HG03039 (cell line): ENCODE results near the gene KRT79.

ENCODE experiments used
- ATAC-seq: cut with Tn5 transposase; IDR thresholded peaks from one replicate; pipeline ENCODE4 v1.9.1; 2021; ENCODE audit warnings: mild to moderate bottlenecking, moderate library complexity; ENCODE audit not compliant: unreplicated experiment

The KRT79 gene

DNA sequence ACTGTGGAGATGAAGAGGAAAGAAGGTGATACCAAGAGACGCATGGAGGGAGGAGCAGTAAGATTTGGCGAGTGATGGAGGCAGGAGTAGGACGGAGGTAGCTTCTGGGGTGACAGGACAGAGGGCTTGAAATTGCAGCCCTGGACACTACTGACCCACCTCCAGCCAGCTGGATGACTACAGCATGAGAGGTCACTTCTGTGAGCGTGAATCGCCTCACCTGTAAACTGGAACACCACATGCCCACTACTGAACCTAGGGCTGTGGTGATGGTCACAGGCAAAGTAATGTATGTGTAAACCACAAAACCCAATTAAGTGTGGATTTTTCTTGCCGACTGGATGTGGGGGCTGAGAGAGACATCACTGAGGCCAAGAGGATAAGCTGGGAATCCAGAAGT lies 13.6 kb downstream of the KRT79 start:
- ATAC-seq, result no peak

DNA sequence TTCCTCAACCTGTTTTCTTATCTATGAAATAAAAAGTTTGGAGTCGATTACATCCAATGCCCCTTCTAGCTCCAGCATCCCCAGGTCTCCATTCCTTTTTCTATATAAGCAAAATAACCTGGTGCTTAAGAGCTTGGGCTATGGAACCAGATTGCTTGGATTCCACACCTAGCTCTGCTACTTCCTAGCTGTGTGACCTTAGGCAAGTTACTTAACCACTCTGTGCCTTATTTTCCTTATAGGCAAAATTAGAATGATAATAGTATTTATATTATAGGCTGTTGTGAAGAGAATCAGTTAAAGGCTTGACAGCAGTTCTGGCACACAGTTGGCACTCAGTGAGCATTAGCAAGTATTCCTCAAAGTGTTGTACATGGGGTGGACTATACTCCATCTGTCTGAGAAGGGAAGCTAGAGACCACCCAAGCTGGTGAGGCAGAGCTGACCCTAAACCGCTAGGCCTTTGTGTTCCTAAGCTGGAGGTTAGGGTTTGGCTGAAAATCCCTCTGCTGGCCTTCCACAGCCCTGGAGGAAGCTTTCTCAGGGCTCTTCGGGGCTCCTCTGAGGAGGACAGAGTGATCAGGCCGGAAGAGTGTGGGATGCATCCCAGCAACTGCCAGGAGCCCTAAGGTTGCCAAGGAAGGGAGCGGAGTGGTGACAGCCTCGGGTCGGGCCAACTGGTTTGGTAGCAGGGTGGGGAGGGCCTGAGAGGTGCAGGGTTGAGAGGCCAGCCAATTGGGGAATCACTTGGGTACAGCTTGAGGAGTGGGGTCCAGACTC lies 14.2 kb downstream of the KRT79 start:
- ATAC-seq, result no peak

DNA sequence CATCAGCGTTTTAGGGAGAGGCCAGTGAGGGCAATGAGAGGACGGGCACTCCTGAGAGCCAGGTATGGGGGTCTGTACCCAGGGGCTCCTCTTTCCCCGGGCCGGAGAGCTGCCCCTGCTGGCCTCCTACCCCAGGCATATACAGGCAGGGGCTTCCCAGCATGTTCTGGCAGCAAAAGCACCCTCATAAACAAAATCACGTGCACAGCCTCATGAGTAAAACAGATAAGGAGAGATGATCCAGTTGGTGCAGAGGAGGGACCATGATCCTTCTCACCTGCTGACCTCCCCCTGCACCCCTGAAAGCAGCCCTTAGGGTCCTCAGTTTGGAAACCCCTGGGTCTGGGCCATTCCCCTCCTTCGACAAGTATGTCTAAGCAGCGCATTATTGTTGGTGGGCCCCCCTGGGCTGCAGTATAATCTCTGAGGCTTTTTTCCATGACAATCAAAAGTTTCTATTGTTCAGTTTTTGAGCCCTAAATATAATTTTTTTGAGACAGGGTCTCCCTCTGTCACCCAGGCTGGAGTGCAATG lies 15.2 kb downstream of the KRT79 start:
- no peak for ATAC-seq

DNA sequence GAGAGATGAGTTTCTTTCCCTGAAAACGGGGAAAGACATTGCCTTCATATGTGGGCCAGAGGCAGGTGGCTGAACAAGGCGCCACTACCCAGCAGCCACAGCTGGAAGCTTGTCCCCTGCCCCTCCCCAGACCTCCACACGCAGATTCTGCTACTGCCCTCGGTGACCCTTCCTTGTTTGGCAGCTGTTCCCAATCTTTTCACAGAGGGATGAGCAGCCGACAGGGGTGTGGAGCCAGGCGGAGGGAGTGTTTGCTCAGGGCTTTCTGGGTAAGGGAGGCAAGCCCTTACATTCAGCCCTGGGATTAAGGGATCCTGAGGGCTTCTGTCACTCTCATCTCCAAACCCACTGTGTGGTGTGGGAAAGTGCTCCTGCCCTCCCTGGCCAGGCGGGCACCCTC lies 15.7 kb downstream of the KRT79 start:
- no peak for ATAC-seq

DNA sequence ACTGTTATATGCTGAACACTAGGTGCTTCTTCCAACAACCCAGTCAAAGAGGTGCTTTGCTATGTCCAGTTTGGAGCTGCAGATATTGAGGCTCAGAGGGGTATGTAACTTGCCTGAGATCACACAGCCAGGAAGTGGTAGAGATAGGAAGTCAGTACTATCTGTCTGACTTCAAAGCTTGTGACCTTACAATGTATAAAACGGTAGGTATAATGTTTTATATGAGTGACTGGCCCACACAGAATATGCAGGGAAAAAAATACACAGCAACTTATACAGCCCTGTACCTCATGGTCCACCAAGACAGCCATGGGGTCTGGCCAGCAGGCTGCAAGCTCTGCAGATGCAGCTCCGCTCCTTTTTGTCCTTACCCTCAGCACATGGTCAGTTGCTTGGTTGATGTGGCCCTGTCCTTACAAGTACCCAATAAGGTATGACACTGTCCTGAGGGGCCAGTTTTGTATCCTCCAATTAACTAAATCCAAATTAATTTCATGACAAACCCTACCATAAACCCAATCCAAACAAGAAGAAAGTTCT lies 16.3 kb downstream of the KRT79 start:
- ATAC-seq, result no peak

DNA sequence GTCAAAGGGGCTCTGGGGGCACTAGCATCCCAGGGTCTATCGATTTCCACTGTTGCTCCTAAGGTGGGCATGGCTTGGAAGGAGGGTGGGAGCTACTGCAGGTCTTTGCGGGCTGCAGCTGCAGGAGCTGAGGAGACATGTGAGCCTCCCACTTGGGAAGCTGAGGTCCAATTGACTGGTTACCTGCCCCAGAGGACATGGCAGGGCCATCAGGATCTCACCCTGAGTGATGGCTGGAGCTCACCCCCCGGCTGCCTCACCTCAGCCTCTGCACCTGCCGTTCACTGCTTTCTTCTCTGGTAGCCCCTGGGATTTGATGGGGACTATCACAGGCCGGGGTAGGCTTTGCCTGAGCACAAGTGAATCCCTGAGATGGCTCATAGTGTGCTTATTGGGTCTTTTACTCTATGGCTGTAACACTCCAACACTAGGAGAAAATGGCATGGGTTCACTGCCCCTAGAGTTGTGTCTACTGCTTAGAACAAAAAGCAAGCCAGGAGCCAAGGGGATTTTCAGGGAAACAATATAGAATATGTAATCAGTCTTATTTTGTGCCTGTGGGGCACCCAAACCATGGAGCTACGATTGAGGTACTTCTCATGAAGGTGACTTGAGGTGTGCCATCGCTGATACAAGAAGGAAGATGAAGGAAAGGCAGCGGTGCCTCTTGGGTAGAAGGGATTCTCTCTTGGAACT lies 17.0 kb downstream of the KRT79 start:
- no peak for ATAC-seq

DNA sequence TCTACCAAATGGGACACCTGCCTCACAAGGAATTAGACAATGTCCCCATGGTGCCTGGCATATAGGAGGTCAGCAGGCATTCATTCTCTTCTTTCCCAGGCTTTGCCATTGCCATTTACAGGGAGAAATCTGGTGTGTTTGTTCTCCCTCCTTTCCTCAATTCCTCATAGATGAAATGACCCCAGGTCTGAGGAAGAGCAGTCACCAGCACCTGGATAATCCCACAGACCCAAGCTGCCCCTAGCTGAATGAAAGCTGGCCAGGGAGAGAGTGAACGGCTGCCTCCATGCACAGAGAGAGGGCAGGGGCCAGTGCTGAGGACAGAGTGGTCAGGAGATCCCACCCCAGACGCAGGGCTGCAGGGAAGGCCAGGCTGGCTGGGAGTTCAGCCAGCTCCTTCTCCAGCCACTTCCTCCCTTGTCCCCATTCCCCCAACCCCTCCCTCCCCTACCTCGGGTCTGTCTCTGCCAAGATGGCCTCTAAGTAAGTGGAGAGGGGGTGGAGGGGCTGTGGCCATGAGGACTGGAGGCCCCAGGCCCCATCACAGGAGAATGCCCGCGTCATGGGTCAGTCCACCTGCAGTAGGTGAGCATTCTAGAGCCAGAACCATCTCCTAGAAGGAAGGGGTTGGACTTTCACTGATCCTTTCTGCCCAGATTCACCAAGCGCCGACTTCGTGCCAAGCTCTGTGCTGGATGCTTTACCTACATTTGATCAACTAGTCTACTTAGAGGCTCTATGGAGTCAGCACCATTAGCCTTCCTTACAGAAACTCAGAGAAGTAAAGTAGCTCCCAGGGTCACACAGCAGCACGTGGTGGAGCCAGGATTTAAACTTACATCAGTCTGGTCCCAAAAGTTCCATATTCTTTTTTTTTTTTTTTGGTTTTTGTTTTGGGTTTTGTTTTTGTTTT lies 18.2 kb downstream of the KRT79 start:
- ATAC-seq, result no peak

DNA sequence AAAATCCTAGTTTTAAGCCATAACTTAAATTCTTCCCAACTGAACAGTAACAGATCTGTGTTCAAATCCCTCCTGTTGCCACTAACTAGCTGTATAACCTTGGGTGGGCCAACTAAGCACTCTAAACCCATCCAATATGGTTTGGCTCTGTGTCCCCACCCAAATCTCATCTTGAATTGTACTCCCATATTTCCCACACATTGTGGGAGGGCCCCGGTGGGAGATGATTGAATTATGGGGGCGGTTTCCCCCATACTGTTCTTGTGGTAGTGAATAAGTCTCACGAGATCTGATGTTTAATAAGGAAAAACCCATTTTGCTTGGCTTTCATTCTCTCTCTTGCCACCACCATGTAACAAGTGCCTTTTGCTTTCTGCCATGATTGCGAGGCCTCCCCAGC lies 18.9 kb downstream of the KRT79 start:
- no peak for ATAC-seq

DNA sequence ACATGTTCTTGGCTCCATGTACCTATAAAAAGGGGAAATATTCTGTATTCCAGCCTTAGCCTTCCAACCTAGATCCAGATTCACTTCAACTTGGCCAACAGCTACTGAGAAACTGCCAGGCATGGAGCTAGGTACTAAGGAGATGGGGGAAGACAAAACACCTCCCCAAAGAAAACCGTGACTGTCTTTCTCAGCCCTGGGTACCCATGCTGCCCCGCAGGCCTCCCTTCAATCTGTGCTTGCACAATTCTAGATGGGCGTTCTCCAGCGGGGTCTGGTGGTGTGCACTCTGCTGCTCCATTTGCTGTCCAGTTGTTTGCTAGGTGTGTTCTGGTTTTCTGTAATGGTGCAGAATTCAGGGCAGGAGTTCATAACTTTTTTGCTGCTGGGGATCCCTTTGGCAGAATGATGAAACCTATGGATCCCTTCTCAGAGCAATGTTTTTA lies 19.4 kb downstream of the KRT79 start:
- no peak for ATAC-seq

DNA sequence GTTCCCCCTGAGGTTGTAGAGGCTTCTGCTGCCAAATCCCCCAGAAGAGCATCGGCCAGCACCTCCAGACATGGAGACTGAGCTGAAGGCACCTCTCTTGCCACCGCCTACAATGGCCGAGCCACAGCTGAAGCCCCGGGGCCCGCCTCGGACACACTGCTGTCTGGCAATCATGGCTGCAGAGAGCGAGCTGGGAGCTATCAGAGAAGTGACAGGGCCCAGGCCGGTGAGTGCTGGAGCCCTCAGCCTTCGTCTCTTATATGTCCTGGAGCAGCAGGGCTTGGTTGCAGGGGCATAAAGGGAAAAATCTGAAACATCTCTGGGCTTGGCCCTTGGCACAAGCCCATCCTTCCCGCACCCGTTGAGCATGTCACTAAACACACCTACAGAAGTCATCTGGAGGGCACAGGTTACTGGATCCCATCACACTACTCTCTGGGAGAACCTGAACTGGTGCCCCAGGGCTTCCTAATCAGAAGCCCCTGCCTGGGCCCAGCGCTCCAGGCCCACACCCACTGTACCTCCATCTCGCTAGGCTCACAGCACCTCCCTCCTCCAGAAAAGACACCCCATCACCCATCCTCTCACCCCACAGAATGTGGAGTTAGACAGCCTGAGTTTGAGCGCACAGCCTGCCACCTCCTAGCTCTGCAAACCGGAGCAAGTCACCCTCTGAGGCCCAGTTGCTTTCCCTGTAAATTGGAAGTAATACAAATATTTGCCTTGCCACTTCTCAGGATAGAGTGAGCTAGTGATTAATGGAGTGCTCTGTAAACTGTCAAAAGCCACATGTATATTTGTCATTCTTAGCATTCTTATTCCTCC lies 20.0 kb downstream of the KRT79 start, which contains the start of gene KRT4:
TSS of gene KRT4 (minus strand) at position 232 of the 825 bp plus-strand sequence. CDS start at position 174, 58 bp downstream.
- ATAC-seq, result no peak

DNA sequence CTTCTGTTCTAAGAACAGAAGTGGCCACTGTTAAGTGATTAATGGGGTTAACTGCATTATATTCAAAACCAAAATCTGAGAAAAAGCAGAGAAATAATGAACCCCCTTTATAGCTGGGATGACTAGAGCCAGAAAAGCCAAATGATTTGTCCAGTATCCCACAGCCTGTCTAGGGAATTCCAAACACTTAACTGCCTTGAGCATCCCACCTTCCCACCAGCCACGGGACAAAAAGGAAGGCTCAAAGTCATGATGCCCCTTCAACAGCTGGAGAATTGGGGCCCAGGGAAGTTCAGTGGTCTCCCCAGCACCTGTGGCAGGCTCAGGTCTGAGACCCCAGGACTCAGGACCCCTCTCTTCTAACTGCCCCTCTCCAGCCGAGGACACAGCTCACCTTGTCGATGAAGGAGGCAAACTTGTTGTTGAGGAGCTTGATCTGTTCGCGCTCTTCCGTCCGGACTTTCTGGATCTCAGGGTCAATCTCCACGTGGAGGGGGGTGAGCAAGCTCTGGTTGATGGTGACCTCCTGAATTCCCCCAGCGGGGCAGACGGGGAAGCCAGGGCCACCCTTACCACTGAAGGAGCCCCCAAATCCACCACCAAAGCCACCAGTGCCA lies 20.8 kb downstream of the KRT79 start:
- no peak for ATAC-seq

DNA sequence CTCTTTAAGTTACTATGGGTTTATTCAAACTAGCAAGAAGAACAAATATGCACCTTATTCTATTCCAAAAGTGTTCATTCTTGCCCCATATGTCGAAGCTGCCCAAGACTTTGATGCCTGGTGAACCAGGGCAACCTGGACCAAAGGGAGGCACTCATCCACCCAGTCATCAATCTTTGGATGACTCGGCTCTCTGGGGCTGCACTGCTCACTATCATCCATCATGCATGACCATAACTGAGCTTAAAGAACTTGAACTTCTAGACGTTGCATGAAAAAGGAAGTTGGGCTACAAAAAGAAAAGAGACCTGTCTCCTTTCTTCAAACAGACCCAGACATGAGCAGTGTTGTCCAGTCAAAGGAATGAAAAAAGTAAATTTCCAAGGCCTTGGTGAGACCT lies 21.4 kb downstream of the KRT79 start:
- no peak for ATAC-seq

DNA sequence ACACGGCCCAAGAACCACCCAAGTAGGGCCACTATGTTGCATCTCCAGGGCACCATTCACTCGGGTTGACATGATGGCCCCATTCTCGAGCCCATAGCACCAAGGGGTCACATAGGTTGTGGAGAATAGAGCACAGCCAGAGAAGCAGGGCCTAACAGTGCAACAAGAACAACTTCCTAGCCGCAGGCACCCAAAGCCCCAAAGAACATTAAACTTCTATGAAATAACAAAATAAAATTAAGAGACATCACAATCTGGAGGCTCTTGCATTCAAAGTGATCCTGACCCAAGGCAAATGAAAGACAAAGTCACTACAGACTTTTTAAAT lies 22.1 kb downstream of the KRT79 start:
- ATAC-seq, result no peak

DNA sequence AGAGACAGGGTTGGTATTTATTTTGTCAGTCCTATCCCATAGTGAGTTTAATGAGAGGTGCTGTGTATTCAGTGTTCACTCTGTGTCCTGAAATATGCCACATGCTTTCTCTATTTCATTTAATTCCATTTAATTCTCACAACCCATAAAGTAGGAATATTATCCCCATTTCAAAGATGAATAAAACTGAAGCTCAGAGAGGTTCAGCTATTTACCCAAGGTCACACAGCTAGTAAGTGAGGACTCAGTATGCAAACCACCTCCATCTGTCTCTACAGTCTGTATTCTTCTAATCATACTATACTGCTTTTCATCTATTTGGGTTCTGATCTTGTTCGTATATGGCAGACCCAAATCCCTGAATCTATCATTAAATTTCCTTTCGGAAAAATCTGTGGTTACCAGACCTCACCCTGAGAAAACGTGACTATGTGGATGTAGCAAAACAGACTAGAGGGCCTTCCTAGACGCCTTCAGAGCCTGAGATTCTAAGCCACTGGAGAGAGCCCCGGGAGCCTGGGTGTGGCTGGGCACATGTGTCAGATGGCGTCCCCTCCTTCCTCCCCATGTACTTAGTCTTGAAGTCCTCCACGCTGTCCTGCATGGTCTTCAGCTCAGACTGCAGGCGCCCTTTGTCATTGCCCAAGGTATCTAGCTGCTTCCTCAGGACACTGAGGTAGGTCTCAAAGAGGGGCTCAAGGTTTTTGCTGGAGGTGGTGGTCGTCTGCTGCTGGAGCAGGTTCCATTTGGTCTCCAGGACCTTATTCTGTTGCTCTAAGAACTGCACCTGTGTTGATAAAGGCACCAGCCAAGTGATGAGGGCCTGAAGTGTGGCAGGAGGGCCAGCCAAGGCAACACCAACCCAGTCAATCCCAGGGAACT lies 22.7 kb downstream of the KRT79 start:
- ATAC-seq, result no peak

DNA sequence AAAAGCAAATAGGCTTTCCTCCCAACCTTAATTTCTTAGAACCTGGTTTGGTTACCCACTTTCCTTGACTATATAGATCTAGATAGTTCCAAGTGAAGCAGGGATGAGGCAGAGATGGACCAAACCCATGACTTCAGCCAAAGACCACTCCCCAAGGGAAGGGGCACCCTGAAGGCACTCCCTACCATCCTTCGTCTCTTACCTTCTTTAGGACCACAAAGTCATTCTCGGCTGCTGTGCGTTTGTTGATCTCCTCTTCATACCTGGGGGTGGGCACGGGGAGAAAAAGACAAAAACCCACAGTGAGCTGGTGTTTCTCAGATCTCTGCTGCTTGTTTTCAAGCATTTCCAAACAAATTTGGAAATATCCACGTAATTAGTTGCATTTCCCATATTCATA lies 23.6 kb downstream of the KRT79 start:
- no peak for ATAC-seq

DNA sequence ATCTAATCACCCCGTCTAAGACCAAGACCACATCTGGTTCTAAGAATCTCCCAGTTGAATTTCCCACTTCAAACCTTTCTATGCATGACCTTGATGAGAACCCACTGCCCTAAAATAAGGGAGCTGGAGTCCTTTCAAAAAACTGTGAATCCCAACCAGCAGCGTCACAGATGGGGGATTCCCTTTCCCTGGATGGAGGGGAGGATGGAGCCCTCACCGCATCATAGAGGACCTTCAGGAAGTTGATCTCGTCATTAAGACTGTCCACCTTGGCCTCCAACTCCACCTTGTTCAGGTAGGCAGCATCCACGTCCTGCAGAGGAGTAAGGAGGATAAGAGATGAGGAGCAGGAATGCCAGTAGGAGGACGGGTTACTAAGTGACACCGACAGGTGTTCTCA lies 24.9 kb downstream of the KRT79 start:
- no peak for ATAC-seq

DNA sequence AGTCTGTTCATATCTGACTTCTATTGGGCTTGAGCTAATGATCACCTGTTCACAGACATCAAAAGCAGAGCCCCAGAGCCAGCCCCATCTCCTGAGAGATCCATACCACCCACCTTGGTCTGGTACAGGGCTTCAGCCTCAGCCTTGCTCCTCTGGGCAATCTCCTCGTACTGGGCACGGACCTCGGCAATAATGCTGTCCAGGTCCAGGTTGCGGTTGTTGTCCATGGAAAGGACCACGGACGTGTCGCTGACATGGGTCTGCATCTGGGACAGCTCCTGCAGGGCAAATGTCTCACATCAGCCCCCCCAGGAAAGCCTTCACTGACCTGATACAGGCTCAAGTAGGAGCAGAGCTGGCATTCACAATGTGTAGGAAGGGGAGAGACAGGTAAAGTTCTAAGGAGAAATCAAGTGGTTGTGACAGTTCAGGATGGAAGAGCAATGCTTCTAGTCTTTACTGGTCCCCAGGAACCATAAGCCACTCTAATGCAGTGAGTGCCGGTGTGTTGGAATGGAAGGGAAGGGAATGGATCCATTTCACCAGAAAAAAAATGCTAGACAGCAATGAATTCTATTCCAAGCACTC lies 25.4 kb downstream of the KRT79 start:
- no peak for ATAC-seq
